GM23248 (cell line): ENCODE data around the gene CAMTA1.

Experiments
- EZH2 ChIP-seq: fragments of 200-600 bp; sonication (generic); IDR thresholded peaks from 2 replicates; pipeline ENCODE4 v1.6.1; 2018; ENCODE audit warnings: antibody characterized with exemption, mild to moderate bottlenecking; ENCODE audit not compliant: insufficient read depth, poor library complexity, severe bottlenecking
- EZH2phosphoT487 ChIP-seq: fragments of 200-600 bp; sonication (generic); IDR thresholded peaks from 2 replicates; pipeline ENCODE4 v1.6.1; 2018; ENCODE audit warnings: antibody characterized with exemption, moderate library complexity, mild to moderate bottlenecking, low read depth; ENCODE audit not compliant: insufficient read depth

- TF ChIP-seq EZH2 (no peak), EZH2phosphoT487 (no peak)
Measured at GRCh38 chr1:7463526-7463925, 678.3 kb downstream of the CAMTA1 start.
